Measurements from ENCODE around the gene PASK.

The PASK gene

DNA sequence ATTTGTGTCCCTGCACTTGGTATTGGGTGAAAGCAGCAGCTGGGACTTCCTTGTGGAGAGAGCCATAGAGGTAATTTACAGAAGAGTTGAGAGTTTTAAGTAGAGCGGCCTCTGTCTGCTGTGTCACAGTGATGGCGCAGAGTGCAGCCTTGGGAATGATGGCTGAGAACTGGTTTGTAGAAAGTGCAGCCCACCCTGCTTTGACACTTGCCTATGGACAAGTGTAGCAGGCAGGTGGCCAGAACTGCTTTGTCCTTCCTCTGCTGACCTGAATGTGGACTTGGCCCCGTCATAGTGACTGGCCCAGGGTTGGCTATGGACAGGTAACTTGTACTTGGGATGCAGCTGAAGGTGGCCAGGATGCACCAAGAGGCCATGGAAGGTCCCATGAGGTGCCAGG, 32.9 kb upstream of the PASK start:
- in situ Hi-C loops (cut with HindIII; ENCODE audit: low sequenced_read_pairs) = no loop called here

DNA sequence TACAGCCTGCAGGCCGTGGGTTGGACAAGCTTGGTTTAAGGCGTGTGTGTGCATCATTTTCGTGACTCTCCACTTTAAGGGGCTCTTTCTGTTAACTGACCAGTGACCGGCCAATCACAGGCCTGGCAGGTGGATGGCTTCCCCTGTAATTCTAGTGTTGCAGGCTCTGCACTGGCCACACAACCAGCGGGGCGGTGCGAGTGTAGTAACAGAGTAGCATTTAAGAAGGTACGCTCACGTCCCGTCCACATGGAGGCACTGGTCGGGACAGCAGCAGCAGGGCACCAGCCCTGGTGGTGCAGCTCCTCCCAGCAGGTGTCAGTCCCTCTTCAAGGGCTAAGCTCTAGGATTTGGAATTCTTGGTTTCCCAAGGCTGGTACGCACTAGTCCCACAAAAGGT, 31.2 kb upstream of the PASK start:
- in situ Hi-C loops (cut with HindIII; ENCODE audit: low sequenced_read_pairs) = no loop called here

DNA sequence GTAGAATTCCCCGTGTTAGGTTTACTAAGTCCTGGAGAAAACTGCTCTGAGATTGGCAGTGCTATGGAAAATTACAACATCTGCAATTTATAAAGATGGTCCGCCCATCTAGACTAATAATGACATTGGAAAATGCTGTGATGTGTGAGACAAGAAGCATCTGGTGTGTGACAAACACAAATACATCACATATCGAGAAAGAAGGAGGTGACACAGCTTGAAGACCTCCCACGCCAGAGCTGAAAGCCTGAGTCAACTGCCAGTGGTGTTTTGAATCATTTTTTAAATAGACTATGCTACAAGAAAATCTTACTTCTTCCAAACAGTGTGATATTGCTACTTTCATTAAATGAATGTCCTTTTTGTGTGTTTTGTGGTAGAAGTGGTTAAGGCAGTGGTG, 30.6 kb upstream of the PASK start:
- in situ Hi-C loops (cut with HindIII; ENCODE audit: low sequenced_read_pairs) = no loop called here

DNA sequence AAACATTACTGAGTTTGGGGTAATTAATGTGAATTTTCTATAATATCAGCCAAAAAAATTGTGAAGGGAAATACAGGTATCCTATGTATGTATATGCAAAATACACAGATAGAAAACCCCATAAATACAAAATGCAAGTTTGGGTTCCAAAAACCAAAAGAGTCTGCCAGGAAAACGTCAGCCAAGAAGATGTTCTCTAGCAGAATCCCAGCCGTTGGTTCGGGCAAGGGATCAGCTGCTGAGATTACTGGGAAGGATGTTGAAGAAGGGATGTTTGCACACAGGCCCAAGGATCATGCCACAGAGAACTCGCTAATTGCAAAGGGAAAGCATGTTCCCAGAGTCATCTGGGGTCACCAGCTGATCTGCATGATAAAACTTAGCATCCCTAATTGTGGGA, 29.7 kb upstream of the PASK start:
- in situ Hi-C loops (cut with HindIII; ENCODE audit: low sequenced_read_pairs) = no loop called here

DNA sequence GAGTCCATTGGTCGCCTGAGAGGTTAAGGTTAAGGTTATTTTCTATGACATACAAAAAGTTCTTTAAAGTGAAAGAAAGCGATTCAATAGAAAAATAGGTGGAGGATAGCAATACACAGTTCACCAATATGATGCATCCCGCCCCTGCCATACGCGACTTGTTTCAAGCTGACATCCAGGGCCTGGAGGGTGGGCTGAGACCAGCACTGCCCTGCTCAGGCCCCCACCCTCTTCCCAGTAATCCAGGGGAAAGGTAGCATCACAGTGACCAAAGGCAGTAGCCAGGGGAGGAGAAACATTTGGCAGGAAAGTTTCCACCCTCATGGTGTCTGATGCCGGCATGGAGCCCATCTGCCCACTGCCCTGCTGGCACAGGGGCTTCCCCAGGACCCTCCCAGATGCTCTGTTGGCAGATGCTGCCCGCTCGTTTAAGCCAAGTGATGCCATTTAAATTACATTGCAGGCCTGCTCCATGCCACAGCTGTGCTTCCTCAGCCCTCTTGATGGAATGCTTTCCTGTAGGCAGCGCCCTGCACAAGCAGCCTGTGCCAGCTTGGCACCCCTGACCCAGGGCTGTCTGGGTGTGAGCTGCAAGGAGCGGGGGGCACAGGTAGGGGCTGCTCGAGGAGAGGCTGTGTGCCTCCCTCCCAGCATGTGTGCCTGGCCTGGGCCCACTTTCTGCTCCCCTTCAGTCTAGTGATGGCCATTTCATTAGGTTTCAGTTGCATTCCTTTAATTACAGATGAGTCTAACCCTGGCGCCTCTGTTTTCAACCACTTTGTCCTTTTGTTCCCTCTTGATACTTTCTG, 28.5 kb upstream of the PASK start:
- in situ Hi-C loops (cut with HindIII; ENCODE audit: low sequenced_read_pairs) = no loop called here

DNA sequence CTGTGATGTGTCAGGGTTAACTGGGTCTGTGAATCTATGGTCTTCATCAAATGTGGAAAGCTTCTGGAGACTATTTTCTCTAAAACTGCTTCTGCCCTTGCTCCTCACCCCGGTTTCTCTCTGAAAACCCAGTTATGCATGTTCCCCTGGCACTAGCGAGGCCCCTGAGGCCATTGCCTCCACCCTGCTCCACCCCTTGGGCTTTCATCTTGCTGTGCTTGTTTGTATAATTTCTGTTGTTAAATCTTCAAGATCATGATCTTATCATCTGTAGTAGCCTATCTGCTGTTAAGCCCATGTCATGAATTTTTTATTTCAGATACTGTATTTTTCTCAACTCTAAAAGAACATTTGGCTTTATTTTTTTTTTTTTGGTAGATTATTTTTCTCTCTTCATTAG, 24.3 kb upstream of the PASK start:
- in situ Hi-C loops (cut with HindIII; ENCODE audit: low sequenced_read_pairs) = loop anchor here (5.0 kb wide), 1 partner anchor 54 kb away; no protein-coding TSS in a partner anchor

DNA sequence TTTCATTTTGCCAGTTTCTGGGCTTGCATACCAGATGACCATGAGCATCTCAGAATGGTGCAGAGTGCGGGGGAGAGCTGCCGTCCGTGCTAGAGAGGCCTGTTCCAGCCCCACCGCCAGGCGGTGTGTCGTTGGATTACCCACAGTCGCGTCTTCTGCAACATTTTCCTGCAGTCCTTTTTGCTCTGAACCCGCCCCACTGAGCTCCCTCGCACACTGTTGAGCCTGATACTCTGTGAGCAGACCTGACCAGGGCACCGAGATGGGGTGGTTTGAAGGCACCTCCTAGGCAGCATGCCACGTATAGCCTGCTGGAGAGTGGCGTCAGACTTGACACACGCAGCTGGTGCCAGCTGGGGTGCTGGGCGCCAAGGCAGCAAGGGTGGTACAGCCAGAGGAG, 19.1 kb upstream of the PASK start:
- in situ Hi-C loops (cut with HindIII; ENCODE audit: low sequenced_read_pairs) = no loop called here

DNA sequence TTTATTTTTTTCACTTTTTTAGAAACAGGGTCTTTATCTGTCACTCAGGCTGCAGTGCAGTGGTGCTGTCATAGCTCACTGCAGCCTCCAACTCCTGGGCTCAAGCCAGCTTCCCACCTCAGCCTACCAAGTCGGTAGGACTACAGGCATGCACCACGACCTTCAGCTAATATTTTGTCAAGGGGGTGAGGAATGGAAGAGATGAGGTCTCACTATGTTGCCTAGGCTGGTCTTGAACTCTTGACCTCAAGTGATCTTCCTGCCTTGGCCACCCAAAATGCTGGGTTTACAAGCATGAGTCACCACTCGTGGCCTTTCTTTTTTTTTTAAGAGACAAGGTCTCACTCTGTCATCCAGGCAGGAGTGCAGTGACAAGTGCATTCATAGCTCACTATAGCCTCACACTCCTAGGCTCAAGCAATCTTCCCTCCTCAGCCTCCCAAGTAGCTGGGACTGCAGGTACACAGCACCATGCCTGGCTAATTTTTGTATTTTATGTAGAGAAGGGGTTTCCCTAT, 14.4 kb upstream of the PASK start:
- in situ Hi-C loops (cut with HindIII; ENCODE audit: low sequenced_read_pairs) = no loop called here

DNA sequence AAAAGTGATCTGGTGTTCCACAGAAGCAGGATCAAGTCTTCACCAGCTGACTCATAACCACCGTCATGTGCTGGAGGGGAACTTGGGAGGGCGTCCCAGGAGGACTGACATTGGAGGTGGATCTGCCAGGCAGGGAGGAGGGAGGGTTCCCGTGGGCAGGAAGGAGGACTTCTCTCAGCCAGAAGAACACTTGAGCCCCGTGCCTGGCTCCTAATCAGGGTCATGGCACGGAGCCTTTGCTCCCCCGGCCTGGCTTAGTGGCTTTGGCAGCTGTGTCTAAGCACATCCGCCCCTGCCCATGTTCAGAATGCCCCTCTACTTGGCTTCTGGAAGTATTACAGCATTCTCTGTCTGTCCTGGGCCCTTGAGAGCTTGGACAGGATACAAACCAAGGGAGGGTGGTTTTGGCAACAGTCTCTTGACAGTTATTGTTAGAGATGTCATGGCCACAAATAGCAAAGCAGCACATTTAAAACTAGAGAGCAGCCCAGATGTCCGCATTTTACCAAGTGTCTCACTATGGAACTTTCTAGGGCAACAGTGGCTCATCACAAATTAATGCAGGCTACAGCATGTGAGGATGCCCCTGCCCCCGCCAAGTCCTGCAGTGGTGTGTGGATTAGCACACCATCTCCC, 12.5 kb upstream of the PASK start:
- in situ Hi-C loops (cut with HindIII; ENCODE audit: low sequenced_read_pairs) = no loop called here

DNA sequence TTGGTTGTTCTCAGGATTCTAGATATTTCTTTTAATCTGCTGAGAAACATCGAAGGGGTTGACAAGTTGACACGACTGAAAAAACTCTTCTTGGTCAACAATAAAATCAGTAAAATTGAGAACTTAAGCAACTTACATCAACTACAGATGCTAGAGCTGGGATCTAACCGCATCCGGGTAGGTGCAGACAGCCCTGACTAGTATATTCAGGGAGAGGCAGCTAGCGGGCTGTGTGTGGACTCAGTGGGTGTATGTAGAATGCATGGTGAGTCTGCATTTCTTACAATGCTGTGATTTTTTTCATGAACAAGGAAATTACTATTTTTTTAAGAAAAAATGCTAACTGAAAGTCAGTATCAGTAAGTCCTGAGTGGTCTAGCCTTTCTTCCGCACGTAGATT, 11.0 kb upstream of the PASK start:
- in situ Hi-C loops (cut with HindIII; ENCODE audit: low sequenced_read_pairs) = no loop called here

DNA sequence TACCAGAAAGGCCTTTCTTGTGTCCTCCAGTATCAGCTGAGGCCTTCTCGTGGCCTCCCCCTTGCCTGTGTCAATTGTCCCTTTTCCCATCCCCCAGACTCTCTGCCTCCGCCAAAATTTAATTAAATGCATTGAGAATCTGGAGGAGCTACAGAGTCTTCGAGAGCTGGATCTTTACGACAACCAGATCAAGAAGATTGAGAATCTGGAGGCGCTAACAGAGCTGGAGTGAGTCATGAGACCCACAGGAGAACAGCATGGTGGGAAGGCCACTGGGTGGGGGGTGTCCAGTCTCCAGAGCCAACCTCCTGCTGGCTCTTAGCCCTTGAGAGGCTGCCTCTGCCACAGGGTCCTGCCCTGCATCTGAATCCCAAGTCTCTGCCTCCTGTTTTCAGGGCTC, 9.8 kb upstream of the PASK start:
- in situ Hi-C loops (cut with HindIII; ENCODE audit: low sequenced_read_pairs) = no loop called here

DNA sequence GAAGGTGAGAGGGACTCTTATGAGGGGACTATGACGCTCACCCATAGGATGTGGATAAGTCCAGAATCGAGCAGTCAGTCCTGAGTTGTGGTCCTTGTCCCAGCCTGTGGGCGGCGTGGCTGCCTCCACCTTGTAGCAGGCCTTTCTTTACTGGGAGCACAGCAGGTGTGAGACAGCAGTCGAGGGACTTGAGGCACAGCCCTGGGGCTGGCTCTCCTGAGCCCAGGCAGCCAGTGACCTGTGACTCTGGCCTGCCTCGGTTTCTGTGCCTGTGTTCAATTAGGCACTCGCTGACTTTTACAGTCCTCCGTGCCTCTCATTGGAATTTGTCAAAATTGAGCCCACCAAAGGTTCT, 9.3 kb upstream of the PASK start:
- in situ Hi-C loops (cut with HindIII; ENCODE audit: low sequenced_read_pairs) = no loop called here

DNA sequence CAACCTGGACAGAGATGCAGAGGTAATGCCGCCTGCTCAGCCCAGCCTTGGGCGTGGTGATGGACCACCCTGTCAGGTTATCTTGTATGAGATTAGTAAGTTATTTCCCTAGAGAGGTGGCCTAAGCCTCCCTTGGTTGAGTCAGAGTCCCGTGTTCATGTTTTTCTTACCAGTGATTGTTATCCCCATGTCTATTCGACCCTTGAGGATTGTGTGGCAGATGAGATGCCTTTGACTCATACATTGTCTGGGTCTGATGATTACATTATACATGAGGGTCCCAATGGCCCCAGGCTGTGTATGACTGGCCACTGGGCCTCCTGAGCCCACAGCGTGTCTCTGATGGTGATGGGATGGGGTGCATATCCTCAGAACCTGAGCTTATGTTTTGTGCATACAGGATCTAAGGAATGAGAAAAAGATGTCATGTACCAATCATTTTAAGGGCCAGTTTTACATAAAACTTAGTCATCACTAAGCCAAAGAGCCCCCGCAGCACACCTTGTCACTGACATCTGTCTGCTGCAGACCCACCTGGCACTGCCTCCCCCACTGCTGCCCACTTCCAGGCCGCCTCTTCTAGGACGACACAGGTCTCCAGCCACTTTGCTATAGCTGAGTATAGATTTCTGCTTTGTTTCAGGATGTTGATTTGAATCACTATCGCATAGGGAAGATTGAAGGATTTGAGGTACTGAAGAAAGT, 8.7 kb upstream of the PASK start:
- in situ Hi-C loops (cut with HindIII; ENCODE audit: low sequenced_read_pairs) = no loop called here

DNA sequence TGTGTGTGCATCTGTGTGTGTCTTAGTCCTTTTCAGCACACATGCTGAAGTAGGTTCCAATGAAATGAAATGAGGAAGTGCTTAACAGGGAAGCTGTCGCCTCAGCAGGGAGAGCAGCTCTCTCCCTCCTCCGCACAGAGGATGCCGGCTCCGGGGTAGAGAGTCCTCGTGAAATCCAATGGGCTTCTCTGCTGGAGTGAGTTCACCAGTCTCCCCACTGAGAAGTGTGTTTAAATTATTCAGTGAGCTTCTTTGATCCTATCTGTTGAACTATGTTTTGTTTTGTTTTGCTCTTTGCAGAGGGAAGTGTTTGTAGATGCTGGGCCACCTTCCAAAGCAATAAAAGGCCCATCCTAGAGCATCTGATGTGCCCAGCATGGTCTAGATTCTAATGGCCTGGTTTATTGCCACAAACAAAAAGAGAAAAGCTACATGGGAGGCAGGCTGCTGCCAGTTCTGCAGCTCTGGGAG, 7.7 kb upstream of the PASK start:
- in situ Hi-C loops (cut with HindIII; ENCODE audit: low sequenced_read_pairs) = no loop called here

DNA sequence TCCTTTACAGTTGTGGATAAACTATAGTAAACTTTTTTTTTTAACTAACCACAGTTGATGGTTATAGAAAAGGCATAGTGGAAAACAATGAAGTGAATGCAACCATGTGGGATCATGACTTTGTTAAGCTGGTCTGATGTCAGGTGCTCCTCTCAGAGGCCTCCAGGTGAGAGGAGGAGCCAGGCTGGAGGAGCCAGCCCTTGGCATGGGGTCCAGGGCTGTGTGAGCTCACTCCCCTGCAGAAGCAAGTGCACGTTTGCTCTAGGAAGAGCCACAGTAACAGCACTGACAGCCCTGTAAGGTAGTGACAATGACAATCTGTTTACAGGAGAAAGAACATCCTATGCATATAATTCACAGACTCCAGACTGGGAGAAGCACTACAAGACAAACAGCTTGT, 6.7 kb upstream of the PASK start:
- in situ Hi-C loops (cut with HindIII; ENCODE audit: low sequenced_read_pairs) = no loop called here

DNA sequence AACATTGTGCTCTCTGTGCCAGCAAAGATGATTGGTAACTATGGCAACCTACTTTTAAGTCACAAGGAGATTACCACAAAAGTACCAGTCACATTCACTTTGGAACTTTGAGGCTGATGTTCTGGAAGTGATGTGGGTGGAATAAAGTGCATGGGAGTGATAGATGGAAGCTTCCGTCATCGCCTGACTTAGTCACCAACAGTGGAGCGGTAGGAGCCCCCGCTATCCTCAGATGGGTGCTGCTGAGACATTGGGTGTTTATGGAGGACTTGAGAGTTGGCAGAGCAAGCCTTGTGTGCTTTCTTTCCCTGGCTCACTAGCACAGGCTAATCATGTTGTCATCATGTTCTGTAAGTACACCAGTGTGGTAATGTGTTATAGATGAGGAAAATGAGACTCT, 5.6 kb upstream of the PASK start:
- in situ Hi-C loops (cut with HindIII; ENCODE audit: low sequenced_read_pairs) = no loop called here

DNA sequence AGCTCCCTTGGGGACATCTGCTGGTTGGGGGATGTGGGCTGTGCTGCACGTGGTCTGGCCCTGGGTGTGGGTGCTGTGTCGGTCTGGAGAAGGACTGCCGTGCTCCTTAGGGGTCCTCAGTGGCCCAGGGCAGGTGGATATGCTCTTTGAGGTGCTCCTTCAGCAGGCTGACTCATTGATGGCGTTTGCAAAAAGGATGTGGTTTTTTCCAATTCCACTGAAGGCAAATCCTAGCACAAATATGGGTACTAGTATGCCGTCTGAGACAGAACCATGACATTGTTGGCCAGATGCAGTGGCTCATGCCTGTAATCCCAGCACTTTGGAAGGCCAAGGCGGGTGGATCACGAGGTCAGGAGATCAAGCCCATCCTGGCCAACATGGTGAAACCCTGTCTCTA, 4.3 kb upstream of the PASK start:
- in situ Hi-C loops (cut with HindIII; ENCODE audit: low sequenced_read_pairs) = no loop called here

DNA sequence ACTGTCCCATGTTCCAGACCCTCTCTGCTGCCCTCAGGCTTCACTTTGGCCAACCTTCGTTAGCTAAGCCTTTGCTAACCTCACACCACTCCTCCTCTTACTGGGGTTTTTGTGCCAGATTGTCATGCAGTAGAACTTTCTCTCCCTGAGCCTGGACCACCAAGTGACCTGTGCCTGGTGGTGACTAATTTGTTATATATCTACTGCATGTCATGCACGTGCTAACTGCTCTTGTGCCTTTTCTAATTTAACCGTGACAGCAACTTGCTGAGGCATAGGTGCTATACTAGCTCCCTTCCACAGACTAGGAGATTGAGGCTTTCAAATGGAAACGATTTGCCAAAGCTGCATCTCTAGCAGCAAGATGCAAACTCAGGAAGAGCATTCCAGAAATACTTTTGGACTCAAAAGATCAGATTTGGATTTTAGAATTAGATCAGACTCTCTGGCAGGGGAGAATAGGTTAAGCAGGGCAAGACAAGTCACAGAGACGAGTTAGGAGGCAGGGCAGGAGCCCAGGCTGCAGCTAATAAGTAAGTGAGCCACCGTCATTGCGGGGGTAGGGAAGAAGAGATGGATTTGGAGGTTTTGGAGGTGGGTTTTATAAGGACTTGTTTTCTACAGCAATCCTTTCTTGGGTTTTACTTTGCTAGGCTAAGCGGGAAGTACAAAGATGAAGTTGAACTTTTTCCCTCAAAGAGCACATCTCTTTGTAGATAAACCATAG, 2.8 kb upstream of the PASK start:
- in situ Hi-C loops (cut with HindIII; ENCODE audit: low sequenced_read_pairs) = no loop called here

DNA sequence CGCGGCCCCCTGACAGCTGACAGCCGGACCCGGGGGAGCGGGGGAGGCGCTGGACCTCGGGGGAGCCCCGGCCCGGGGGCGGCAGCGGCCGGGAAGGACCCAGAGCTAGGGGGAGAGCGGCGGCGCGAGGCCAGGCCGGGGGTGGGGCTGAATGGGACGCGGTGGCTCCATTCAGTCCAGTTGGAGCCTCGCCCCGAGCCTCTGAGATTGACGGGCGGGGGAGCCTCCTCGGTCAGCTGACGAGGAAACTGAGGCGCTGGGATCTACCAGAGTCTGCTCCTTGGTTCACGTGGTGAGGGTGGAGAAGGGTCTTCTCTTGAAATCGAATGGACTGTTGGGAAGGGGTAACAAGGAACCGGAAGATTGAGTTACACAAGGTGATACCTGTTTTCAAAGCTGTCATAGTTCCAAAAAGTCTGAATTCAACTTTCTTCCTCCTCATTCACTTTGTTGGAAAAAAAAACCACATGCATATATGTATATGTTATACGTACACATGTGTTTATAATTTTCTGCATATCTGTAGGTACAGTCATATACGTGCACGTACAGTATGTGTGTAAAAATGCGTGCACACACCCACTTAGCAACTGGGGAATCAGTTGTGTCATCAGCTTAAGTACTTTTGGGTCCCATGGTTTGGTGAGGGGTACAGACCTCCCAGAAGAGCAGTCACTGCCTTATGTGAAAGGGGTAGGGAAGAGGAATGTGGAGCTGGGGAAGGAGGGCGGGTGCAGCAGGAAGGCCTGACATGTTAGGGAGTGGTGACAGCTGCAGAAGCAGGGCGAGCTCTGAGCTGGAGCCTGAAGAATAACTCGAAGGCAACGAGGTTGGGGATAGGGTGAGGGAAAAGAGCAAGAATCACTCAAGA, 1.6 kb upstream of the PASK start:
- in situ Hi-C loops (cut with HindIII; ENCODE audit: low sequenced_read_pairs) = no loop called here

DNA sequence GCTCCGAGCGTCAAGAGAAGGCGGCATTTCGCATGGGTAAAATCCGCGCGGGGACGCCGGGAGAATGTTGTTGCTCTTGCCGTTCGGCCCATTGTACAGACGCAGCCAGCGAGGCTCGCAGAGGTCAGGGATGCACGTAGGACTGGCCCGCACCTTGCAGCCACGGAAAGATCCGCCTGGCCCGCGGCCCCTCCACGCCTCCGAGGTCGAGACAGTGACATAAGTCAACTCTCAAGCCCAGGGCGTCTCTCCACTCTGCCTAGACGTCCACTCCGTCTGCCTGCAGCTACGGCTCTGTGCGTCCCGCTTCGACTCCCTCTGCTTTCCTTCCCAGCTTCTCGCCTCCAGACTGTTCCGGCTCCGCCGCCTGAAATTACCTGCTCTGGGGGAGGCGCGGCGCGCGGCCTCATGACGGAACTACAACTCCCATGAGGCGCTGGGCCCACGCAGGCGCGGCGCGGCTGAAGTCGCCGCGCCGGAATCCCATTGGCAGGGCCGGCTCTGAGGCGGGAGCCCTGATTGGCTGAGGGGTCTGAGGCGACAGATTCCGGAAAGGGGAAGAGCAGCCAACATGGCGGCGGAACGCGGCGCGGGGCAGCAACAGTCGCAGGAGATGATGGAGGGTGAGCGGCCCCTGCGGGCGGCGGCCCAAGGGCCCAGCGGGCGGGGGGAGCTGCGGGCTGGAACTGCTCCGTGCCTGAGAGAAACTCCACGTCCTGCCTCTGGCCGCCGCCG, 820 bp upstream of the PASK start, which contains the start of gene PPP1R7:
Gene PPP1R7 (plus strand): TSS at position 543 of the 735 bp plus-strand sequence. CDS start 29 bp downstream, at position 572.
- in situ Hi-C loops (cut with HindIII; ENCODE audit: low sequenced_read_pairs) = no loop called here

Data from endothelial cell of hepatic sinusoid (primary cell).